ENCODE results near the gene NOTUM. TPM values are rescaled to one million over a fixed set of nuclear protein-coding genes. Genes with fewer than 3 reads are reported as not detected.

NOTUM gene
- 0.13 TPM in 1 of 2 replicates, not detected in the other for total RNA-seq

DNA sequence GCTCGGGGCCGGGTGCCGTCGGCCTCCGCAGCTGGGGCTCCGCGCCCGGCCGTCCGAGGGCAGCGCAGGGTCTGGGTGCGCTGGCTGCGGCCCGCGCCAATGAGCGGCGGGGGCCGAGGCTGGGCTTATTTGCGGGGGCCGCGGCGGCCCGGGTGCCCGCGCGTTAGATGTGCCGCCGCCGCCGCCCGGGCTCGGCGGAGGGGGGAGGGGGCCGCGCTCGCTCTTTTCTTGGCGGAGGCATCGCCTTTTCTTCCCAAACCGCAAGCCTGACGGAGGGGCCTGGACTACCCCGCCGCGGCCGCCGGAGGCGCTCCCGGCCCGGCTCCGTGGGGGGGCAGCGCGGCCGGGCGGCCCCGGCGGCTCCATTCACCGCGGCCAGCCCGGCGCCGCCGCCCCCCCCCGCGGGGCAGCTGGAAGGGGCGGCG is at the start of gene NOTUM:
NOTUM (minus strand) TSS at position 101 of the 425 bp plus-strand sequence. CDS start 278 bp downstream, outside the sequence.

DNA sequence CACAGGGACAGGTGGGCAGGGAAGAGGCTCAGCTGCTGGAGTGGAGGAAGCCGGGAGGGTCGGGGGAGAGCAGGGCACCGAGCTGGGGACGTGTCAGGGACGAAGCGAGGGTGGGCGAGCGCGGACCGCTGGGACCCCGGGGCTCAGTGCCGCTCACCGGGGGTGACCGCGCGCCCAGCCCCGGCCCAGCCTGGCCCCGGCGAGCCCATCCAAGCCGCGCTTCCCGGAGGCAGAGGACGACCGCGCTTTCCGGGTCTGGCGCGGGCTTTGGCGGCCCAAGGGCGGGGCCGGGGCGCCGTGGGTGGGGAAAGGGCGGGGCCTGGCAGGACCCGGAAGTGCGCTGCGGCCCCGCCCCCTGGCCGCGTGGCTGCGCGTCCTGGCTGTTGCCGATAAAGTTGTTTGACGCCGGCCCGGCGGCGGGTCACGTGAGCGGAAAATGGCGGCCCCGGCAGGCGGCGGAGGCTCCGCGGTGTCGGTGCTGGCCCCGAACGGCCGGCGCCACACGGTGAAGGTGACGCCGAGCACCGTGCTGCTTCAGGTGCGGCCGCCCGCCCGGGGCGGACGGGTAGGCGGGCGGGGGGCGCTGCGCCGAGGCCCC is 16.3 kb upstream of the NOTUM start, which contains the start of gene ASPSCR1:
ASPSCR1 (plus strand) TSS at position 419 of the 598 bp plus-strand sequence; CDS start at position 437, 18 bp downstream.

DNA sequence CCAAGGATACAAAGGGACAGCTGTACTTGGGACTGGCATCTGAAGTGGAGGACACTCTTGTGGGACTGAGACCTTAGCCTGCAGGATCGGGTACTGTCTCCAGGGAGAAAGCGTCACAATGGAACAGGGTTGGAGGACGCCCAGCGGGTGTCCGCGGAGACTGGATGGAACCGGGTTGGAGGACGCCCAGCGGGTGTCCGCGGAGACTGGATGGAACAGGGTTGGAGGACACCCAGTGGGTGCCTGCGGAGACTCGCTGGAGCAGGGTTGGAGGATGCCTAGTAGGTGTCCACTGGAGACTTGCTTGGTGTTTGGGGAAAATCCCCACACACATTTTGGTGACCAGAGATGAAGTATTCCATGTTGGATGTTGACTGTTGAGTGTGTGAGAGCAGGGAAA is 13.8 kb downstream of the NOTUM start, which contains the start of gene MYADML2:
MYADML2 (minus strand) TSS at position 45 of the 400 bp plus-strand sequence. CDS start 5,492 bp downstream, outside the sequence.

DNA sequence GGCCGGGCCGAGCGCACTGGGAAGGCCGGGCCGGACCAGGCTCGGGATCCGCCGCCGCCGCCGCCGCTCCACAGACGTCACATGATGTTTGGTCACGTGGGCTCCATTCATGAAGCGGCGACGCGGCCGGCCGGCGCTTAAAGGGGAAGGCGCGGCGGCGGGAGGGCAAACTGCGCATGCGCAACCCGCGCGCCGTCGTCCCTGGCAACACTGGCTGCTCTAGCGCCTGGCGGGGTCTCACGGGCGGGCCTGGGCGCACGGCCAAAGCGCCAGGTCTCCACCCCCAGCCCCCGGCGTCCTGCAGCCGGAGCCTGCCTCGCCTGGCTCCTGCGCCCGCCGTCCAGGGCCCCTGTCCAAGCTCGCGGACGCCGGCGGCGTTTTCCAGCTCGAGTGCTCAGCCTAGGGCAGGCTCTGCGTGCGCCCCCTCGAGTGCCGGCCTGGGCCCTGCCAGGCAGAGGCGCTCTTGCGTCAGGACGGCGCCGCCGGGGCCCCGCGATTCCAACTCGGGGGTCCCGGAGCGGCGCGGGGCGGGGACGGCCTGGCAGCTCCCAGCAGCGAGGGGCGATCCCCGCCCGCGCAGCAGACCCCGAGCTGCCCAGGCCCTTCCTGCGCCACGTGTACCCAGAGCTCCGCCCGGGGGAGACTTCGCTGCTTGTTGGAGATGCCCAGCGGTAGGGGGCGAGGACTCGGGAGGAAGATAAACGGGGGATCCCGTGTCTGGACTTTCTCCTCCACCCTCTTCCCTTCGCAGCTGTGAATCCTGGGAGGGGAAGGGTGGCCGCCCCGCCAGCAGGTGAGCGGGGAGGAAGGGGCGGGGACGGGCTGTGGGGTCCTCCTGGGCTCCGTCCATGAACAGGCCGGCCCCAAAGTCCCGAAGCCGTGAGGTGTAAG is 33.1 kb downstream of the NOTUM start, which contains the start of gene MAFG:
MAFG (minus strand) TSS at position 83 of the 891 bp plus-strand sequence. CDS start 4,550 bp downstream, outside the sequence.

DNA sequence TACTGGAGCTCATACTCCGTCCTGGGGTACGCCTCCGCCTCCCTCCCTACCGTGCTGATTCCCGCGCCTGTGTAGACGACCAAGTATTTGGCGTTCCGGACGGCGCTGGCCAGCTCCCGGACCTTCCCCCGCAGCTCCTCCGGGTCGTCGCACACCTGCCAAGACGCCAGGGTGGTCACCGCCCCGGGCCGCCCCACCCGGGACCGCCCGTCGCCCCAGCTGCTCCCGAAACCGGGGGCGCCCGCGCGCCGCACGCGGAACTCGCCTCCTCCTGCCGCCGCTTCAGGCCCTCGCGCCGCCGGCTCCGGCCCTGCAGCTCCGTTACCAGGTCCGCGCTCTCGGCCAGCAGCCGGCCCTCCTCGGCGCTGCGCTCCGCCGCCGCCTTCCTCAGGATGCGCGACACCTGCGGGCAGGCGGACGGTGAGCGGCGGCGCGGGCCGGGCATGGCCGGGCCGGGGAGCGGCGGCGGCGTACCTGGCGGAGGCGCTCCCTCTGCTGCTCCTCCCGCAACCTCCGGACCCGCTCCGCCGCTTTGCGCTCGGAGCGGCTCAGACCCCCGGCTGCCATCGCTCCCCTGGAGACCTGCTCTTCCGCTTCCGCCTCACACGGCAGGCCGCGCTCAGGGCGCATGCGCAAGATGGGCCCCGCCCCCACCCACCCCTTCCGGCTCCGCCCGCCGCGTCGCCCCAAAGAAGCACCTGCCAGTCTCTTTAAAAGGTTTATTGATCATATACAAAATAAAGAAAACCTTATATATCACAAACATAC is 43.2 kb downstream of the NOTUM start, which contains the start of gene SIRT7:
SIRT7 (minus strand) TSS at position 612 of the 768 bp plus-strand sequence; CDS start at position 567, 45 bp downstream.

DNA sequence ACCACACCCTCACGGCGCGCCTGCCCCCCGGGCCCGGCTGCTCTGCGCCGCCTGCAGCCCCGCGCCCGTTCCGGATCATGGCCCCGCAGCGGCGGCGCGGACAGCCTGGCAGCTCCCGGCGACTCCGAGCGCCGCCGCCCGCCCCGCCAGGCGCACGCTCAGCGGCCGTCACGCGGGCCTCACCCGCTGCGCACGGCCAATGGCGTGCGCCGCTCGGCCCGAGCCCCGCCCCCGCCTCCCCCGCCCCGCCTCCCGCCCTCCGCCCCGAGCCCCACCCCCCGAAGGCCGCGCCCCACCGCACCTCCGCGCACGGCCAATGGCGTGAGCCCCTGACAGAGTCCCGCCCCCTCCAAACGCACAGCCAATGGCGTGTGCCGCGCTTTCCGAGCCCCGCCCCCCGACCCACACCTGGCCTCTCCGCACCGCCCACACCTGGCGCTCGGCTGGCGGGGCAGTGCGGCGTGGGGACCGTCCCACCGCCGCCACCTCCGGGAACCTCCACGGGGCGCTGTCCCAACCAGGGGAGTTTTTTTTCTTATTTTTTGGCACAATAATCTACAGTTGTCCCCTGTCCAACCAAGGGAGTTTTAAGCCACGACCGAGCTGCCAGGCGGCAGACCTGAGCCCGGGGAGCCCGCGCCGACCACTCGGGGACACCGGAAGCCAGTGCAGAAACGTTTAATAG is 49.6 kb downstream of the NOTUM start, which contains the start of gene PCYT2:
PCYT2 (minus strand) TSS at position 123 of the 685 bp plus-strand sequence; CDS start at position 79, 44 bp downstream.

Other genes with a start within 250 kb of the NOTUM start
- gene SLC25A10, start 248.9 kb downstream of the NOTUM start, total RNA-seq: 5.5 and 8.6 TPM in 2 replicates
- gene GCGR, start 157.0 kb downstream of the NOTUM start, total RNA-seq: not detected in 2 replicates
- 122 and 125 TPM in 2 replicates for gene MCRIP1, start 127.9 kb downstream of the NOTUM start, total RNA-seq
- not detected in 2 replicates for gene PPP1R27, start 126.1 kb downstream of the NOTUM start, total RNA-seq
- gene P4HB, start 100.7 kb downstream of the NOTUM start, total RNA-seq: 3,676 and 4,428 TPM in 2 replicates
- 216 and 298 TPM in 2 replicates for gene ARHGDIA, start 89.8 kb downstream of the NOTUM start, total RNA-seq
- 64.1 and 80.7 TPM in 2 replicates for gene ALYREF, start 69.6 kb downstream of the NOTUM start, total RNA-seq
- gene ANAPC11, start 69.5 kb downstream of the NOTUM start, total RNA-seq: 106 TPM in 2 replicates
- gene NPB, start 58.9 kb downstream of the NOTUM start, total RNA-seq: 0.39 and 0.92 TPM in 2 replicates
- 29.5 and 50.7 TPM in 2 replicates for gene PCYT2, start 49.8 kb downstream of the NOTUM start, total RNA-seq
- gene SIRT7, start 43.0 kb downstream of the NOTUM start, total RNA-seq: 12.8 and 20.4 TPM in 2 replicates
- gene MAFG, start 33.5 kb downstream of the NOTUM start, total RNA-seq: 21.5 and 38.8 TPM in 2 replicates
- 140 and 202 TPM in 2 replicates for gene PYCR1, start 23.9 kb downstream of the NOTUM start, total RNA-seq
- not detected in 2 replicates for gene MYADML2, start 14.0 kb downstream of the NOTUM start, total RNA-seq
- 19.7 and 31.8 TPM in 2 replicates for gene ASPSCR1, start 16.4 kb upstream of the NOTUM start, total RNA-seq
- 10.2 and 12.8 TPM in 2 replicates for gene CENPX, start 61.7 kb upstream of the NOTUM start, total RNA-seq
- 8.5 and 10.1 TPM in 2 replicates for gene LRRC45, start 62.1 kb upstream of the NOTUM start, total RNA-seq
- gene RAC3, start 70.5 kb upstream of the NOTUM start, total RNA-seq: 4.6 and 11.7 TPM in 2 replicates
- gene DCXR, start 76.5 kb upstream of the NOTUM start, total RNA-seq: 25.3 and 37.0 TPM in 2 replicates
- gene RFNG, start 90.6 kb upstream of the NOTUM start, total RNA-seq: 54.0 and 89.8 TPM in 2 replicates
- gene GPS1, start 90.7 kb upstream of the NOTUM start, total RNA-seq: 75.1 and 103 TPM in 2 replicates
- gene DUS1L, start 104.6 kb upstream of the NOTUM start, total RNA-seq: 38.6 and 57.9 TPM in 2 replicates
- gene FASN, start 137.0 kb upstream of the NOTUM start, total RNA-seq: 126 and 301 TPM in 2 replicates